Hematopoietic multipotent progenitor cell treated with erythropoietin and hydrocortisone succinate and interleukin-3 and kit ligand, for 17 days (in vitro differentiated cells): ENCODE results near the gene GAS1.

Source experiments
- DNase-seq: peaks from one replicate; pipeline ENCODE4 v3.0.0-alpha.2; 2015; ENCODE audit warnings: low spot score

GAS1 gene

DNA sequence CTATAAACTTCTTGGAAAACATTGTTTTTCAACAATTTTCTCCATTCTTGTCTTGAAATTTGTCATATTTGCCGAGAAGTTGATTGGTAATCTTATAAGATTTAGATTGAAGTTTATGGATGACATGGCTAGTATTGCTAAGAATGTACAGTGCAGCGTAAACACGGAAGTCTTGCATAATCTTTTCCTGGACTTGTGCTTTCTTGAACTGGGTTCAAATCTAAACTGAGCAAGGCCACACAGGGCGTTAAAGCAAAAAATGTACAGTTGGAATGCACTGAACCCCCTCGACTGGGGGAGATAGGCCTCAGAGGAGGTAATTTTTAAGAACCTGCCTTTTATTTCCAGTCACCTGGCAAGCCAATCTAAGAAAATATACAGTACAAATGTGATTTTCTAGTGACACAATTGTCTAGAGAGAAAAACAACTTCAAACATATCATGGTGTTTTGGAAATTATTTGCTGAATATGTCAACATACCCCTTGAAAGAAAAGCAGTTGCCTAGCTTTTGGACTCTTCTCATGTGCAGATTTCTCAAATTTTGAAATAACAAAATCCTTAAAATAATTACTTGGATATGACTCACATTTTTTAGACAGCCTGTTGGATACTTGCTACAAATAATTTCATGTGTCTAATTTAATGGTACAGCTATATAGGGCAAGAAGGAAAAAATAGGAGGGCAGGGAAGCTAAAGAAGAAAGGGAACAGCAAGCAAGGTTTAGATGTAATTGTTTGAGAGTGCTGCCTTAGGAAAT, 18.5 kb upstream of the GAS1 start:
- no peak for DNase-seq

DNA sequence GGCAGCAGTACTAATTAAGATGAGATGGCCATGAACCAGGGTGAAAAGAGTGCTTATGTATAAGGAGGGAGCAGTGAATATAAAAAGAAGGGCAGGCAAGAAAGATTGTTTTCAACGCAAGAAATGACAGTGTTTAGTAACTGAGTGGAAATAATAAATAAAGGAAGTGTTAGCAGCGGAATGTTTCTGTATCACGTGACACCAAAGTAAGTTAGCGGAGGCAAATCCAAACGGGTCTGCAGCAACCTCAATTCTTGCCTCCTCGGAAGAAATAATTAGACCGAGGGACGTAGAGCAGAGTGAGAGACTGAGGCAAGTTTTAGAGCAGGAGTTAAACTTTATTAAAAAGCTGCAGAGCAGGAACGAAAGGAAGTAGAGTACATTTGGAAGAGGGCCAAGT, 15.4 kb upstream of the GAS1 start:
- no peak for DNase-seq

DNA sequence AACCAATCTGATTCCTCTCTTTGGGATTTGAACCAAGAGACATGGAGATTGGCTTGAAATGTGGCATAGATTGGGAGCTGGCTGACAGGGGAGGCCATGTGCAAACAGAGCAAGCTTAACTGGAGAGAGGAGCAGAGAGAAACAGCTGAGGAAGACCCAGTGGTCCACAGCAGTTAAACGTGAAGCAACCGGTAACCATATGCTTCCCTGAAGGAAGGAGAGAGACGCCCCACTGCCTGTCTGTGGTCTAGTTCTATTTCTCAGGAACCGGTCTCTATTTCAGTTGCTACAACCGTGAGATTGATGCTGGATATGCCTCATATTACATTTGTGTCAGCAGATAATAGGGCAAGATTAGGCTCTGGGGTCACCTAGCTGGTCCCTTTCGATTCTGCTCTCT, 13.6 kb upstream of the GAS1 start:
- no peak for DNase-seq

DNA sequence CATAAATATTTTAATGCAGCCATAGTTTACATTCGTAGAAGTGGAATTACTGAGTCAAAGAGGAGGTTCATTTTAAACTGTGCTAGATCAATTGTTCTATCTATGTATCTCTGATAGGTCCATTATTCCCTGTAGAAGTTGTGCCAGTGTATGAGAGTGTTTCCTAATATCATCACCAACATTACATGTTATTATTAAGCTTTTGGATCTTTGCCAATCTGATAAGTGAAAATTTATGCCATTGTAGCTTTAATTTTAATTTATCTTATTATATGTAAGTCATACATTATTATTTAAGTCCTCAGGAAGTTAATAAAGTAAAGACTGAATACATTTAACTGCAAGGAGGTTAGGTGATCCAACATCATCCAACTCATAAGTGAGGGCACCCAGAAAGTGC, 10.9 kb upstream of the GAS1 start:
- no peak for DNase-seq

DNA sequence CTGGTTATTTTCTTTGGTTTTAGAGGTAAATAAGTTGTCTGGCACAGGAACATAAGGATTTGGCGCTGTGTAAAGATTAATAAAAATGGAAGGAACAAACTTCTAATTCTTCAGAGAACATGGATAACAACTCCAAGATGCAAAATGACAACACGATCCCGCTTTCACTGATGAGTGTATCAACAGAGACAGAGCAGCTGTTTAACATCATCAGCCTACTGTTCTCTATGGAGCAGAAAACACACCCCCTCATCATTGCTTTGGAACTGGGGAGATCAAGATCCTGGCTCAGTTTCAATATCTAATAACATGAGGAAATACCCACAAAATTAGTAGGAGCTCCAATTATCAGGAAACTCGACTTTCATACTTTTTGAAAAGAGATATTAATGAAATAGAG, 8.3 kb upstream of the GAS1 start:
- no peak for DNase-seq

DNA sequence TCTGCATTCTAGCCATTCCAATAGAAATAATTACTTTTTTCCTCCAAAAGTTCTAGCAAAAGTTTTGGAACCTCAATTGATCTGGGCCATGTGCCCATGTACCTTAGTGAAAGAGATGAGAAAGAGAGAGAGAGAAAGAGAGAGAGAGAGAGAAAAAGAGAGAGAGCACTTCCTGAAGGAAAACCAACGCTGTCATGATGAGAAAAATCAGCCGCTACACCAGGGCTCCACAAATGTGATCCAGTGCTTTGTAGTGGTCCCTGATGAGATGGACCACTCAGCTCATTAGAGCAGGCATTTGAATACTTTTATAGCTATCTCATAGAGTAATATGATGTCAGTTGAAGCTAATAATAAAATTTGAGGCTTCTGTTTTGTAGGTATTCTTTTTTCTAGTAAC, 7.7 kb upstream of the GAS1 start:
- no peak for DNase-seq

DNA sequence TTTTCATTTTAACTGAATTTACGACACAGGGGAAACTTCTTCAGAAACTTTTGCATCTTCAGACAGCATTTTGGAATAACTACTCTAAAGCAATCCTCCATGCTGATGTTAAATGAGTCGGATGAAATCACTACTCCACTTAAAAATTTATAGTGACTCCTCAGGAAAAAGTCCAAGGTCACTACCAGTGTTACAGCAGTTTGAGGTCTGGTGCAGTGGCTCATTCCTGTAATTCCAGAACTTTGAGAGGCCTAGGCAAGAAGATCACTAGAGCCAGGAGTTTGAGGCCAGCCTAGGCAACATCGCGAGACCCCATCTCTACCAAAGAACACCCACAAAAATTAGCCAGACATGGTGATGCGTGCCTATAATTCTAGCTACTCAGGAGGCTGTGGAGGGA, 5.9 kb upstream of the GAS1 start:
- DNase-seq = no peak

DNA sequence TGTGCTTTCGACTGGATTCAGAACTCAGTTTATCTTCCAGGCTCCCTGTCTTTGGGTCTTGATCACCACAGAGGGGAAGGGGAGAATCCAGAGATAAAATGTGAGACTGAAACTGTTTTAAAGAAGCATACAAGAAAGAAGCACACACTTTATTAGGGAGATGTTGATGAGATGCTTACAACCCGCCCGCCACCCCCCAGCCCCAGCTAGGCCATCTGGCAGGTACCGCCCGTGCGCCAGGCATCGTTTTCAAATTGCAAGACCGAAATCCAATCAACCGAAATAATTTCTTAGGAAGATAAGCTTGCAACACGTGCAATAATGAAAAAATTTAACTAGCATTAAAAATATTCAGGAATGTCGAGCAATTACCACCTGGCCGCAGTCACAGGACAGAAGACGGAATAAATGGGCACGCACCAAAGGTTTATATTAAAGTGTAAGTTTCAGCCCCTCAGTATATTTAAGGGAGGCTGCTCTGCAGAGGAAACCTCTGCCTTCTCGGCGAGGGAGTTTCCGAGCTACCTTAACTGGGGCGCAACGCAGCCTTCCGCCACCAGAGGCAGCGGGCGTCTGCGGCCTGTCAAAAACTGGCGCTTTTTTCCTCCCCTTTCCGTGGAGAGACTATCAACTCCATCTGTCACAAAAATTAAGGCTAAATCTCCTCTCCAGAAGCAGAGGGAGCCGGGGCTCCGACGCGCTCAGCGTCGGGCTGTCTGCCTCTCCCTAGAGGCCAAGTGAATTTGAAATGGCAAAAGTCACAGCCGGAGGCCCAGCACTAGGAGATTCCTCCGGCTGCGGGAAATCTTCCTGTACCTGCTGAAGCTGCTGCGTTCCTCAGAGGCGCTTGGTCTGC, 996 bp upstream of the GAS1 start:
- no peak for DNase-seq

DNA sequence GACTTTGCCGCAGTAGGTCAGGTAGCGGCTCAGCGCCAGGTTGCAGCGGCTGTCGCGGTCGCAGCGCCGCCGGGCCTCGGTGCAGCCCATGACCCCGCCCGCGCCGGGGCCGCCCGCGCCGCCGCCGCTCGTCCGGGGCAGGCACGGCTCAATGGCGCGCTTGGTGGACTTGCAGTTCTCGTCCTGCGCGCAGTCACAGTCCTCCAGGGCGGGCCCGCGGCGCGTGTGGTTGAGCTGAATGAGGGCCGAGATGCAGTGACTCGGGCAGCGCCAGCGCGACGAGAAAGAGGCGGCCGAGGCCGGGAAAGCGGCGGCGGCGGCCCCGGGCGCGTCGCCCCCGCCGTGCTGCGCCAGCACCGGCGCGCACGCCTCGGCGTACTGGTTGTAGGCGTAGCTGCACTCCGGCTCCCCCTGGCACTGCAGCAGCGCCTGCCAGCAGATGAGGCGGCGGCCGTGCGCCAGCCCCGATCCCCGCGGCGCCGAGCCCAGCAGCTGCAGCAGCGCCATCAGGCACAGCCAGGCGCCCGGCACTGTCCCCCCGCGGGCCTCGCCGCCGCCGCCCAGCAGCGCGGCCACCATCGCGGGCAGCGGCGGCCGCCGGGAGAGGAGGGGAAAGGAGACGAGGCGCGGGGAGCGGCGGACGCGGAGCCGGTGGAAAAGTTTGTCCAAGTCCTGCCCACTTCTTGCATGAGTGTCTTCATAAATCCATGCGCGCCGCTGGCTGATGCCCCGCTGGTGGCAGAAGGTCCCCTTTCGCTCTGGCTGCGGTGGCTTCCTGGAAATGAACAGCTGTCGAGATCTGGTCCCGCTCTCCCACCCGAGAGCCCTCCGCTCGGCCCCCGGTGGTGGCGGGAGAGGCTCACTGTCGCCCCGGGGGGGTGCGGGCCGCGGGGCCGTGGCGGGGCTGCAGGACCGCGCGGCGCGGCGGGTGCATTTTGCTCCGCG, 833 bp downstream of the GAS1 start:
- DNase-seq = no peak

DNA sequence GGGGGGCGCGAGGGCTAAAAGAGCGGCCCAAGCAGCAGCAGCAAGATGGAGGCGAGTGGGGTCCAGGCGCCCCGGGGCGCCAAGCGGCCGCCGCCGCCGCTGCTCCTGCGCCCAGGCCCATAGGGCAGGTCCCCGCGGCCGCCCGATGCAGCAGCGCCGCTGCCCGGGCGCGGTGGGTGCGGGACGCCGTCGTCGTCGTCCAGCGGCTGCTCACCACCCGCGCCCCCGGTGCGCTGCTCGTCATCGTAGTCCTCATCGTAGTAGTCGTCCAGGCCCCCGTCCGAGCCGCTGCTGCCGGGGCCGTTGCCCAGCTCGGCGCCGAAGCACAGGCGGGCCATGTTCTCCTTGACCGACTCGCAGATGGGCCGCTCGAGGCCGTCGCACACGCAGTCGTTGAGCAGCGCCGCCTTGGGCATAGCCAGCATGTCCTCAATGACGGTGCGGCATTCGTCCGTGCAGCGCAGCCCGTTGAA, 1.5 kb downstream of the GAS1 start:
- no peak for DNase-seq

DNA sequence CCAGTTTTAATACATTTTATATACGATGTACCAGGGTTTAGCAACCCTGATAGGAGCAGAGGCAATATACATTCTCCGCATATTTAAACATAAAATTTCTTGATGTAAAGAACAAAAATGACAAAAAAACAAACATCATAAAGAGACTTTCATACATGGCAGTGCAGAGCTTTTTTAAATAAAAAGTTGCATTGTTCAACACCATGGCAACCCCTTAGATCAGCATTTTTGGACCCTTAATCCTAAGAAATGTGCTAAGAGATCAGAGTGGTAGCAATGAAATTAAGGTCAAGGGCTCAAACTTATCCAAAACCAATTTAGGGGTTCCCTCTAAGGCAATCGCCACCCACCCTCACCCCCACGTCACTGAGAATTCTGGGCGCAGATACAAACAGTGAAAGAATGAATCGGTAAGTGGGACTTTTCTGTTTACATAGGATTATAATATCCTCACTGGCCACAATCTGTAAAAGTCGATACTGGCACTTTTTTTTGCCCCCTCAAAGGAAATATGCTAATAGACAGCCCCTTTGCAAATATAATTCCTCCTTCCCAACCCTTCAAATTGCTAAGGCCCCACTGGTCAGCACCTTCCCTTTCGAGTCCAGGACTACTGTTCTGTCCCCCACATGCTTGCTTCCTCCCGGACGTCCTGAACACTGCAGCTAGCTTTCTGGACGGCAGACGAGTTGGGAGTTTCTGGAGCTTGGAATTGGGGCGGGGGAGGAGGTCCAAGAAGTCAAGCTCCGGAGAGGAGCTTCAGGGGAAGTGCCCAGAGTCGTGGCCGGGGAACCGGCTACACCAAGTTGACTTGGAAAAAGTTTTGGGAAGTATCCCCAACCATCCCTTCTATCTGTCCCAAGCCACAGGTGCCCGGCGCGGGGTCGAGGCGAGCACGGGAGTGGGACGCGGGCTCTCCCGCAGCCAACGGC, 2.2 kb downstream of the GAS1 start:
- DNase-seq = no peak

DNA sequence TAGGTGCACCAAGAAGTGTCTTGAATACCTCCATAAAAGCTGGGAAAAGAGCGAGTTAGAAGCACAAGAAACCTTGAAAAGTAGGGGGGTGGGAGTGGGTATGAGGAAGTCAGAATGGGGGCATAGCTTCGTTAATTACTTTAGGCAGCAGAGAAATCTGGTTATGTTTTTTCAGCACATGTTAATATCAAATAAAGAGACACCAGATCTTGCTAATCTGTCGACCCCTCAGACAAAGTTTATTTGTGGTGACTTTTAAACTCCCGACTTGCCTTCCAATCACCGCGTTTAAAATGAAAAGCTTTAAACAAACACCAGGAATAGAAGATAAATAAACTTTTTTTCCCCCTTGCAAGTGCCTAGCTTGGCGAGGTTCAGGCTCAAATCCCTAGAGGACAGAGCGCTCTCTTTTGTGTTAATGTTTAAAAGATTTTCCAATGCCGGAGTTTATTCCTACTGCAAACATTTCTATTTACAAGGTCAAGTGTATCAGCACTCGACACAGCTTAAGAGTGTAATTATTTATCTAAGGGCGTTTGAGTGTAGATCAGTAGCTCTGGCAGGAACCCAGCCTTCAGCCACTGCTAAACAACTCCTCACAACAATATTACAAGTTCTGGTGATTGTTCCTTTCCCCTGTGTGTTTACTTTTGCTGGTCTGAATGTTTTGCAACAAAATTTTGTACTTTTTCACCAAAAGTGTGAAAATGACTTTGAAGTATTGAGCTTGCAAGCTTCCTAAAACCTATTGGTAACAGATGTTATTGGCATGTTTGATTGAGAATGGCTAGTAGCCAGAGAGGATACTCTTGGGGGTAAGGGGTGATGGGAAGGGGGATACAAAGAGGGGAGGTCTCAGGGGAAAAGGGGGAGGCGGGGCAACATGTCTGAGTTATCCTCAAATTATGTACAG, 3.8 kb downstream of the GAS1 start:
- DNase-seq = no peak

DNA sequence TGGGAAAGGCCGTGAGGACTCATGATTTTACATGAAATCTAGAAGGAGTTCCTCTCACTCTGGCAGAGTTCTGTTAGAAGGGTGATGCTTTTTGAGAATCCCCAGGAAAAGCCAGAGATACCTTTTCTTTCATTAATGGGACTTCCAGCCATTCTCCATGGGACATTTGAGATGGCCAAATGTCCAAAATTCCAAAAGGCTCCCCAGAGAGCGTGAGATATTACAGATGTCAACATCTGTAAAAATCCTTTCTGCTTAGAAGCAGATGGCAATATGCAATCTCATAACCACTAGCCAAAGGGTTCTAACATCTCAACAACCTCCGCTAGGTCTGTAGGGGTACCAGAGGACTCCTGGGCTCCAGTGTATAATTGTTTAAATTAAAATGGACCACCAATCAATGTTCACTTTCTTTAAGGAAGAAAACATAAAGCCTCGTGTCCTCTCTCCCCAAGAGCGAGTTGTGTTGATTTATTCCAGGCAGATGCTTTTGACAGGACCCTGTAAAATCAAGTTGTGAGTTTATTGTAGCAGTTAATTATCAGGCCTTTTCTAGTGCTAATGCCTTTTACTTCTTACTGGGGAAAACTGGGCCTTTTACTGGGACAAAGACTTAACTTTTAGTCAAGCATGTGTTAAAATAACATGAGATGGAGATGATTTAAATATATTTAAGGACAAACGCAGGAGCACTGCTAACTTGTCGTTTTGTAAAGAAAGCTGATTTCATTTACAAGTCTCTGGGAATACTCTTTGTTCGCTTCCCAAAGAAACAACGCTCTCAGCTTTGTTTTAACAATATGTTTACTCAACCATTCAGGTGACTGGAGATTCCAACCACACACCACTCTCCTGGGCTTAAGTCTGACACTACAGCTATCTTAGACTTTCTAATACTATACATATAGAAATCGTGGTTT, 4.8 kb downstream of the GAS1 start:
- DNase-seq = no peak

DNA sequence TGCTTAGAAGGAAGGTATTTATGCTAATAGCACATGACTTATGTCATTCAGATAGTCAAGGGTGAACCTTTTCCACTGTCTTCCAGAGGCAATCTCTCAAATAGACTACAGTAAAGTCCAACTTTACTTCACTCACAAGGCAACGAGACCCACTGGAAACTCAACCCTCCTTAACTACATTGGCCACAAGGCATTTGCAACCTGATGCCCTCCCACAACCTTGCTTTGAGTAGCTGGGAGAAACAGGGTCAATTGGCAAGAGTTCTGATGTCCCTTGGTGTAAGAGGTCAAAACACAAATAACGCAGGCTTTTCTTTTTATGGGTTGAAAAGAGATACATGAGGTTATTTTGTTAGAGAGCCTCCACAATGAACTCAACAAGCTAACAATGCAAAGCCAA, 6.1 kb downstream of the GAS1 start:
- DNase-seq = no peak

DNA sequence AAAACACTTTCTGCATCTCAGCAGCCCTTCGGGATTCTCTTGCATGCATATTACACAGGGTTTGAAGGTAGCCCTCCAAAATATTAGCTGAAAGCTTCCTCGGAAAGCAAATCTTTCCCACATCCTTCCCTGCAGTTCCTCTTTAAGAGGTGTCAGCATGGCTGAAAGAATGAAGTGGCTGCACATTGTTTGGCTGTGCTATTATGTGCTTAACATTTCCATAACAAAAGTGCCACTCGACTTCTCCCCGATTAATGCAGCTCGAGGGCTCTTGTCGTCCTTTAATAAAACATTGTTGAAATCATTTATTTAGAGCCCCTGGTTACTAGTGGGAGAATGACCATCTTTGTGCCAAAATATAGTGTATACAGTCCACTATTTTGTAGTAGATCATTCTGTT, 6.5 kb downstream of the GAS1 start:
- no peak for DNase-seq

DNA sequence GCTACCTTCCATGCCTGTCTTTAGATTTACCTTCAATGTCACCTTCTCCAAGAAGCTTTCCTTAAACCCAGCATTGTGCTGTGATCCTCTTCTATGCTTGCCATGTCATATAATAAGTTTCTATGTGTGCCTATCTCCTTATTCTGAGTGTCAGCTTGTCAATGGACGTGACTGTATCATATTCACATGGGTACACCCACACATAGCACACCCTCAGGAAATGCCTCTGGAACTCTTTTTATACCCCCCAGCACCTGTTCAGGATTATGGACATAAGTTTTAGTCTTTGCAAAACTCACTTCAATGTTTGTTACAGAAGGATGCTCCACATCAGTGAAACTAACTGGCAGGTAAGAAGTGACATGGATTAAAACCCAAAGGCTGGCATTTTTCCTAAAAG, 7.4 kb downstream of the GAS1 start:
- no peak for DNase-seq

DNA sequence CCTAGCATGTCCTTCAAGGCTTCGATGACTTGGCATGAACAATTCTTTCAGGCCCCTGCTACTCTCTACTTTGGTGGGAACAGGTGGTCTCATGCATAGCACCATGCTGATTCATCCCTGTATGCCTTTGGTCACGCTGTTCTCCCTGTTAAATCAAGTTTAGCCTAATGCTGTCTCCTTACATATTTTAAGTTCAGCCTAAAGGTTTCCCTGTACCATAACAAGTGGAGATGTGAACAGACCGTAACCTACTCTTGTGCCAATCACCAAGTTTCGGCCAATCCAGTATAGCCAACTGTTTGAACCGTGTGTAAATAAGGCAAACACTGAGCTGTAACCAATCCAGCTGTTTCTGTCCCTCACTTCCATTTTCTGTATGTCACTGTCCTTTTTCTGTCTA, 8.0 kb downstream of the GAS1 start:
- DNase-seq = no peak

DNA sequence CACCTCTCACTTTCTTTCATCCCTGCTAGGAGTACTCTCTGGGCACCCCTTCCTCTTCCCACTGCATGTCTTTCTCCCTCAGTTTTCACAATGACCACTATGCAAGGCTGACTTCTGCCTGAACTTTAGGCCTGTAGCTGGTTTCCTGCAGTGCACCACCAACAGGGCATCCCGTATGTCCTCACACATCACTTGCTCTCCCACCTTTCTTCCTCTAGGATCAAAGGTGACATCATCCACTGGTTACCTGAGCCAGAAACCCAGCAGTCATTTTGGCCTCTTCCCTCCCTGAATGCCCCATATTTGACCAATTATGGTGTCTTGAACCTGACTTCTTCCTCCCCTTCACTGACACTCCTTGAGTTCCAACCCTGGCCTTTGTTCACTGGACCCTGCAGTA, 8.5 kb downstream of the GAS1 start:
- no peak for DNase-seq

DNA sequence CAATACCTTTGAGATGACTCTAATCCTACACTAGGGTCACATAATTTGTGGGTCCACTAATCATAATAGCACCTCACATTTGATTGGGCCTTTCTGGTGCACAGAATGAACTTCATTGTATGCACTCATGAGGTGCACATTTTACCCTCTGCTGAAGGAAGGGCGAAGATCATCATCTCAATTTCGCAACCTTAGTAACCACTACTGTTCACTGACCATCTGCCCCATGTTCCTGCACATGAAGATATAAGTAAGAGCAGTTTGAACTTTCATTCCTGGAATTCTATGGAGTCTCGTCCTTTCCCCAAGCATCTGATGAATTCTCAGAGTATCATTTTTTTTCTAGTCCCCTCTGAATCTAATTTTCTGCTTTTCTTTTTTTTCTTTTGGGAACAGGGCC, 21.2 kb downstream of the GAS1 start:
- no peak for DNase-seq
